ENCODE measurements around the gene PGR. TPM values are rescaled to one million over a fixed set of nuclear protein-coding genes. Genes with fewer than 3 reads are reported as not detected.

PGR gene
- total RNA-seq, 1 experiment from 2014 or later, result not detected

DNA sequence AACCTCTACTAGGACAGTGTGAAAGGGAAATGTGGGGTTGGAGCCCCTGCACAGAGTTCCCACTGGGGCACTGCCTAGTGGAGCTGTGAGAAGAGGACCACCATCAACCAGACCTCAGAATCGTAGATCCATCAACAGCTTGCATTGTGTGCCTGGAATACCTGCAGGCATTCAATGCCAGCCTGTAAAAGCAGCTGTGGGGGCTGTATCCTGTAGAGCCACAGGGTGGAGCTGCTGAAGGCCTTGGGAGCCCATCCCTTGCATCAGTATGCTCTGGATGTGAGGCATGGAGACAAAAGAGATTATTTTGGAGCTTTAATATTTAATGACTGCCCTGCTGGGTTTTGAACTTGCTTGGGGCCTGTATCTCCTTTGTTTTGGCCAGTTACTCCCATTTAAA is 46.3 kb downstream of the PGR start:
- H3K4me3 ChIP-seq (ENCODE audit: low read depth in 2 of 2, low read length in 2 of 2), result no peak overlapping the region
- BruUV-seq (replicated peaks), result no TSS peak
- in situ Hi-C loops (cut with HindIII; ENCODE audit: low pct_unique_long_range_greater_than_20kb, low sequenced_read_pairs) (no loop called here), intact Hi-C loops (cut with micrococcal nuclease; ENCODE audit: unreplicated experiment) (no loop called here)
- ChIA-PET POLR2A (no interaction called here), CTCF (no interaction called here)
- H3K9me3 ChIP-seq (ENCODE audit: control insufficient read depth, insufficient read depth, low read depth, low read length), result no peaks in the 10 kb centered on the region
- no peak overlapping the region for H3K27ac ChIP-seq (ENCODE audit: low read length)
- no peaks in the 10 kb centered on the region for H3K4me1 ChIP-seq (ENCODE audit: control insufficient read depth, insufficient read depth, low read length)
- no peak for DNase-seq (ENCODE audit: low read depth, low spot score)
- no peaks in the 10 kb centered on the region for H3K27me3 ChIP-seq (ENCODE audit: control insufficient read depth, insufficient read depth, low read length)
- no peak for ATAC-seq
- H3K36me3 ChIP-seq (ENCODE audit: control insufficient read depth, insufficient read depth, low read length), result no peaks in the 10 kb centered on the region
- TF ChIP-seq TCF7L2 (IDR thresholded peaks at IDR 0.05; ENCODE audit: low read depth, low read length) (no peak), POLR2AphosphoS5 (IDR thresholded peaks at IDR 0.05; ENCODE audit: low read depth, low read length) (no peak), SIN3A (IDR thresholded peaks at IDR 0.05; ENCODE audit: borderline replicate concordance, insufficient read depth, low read depth, low read length) (no peak)
- TF ChIP-seq, protein P1, sequence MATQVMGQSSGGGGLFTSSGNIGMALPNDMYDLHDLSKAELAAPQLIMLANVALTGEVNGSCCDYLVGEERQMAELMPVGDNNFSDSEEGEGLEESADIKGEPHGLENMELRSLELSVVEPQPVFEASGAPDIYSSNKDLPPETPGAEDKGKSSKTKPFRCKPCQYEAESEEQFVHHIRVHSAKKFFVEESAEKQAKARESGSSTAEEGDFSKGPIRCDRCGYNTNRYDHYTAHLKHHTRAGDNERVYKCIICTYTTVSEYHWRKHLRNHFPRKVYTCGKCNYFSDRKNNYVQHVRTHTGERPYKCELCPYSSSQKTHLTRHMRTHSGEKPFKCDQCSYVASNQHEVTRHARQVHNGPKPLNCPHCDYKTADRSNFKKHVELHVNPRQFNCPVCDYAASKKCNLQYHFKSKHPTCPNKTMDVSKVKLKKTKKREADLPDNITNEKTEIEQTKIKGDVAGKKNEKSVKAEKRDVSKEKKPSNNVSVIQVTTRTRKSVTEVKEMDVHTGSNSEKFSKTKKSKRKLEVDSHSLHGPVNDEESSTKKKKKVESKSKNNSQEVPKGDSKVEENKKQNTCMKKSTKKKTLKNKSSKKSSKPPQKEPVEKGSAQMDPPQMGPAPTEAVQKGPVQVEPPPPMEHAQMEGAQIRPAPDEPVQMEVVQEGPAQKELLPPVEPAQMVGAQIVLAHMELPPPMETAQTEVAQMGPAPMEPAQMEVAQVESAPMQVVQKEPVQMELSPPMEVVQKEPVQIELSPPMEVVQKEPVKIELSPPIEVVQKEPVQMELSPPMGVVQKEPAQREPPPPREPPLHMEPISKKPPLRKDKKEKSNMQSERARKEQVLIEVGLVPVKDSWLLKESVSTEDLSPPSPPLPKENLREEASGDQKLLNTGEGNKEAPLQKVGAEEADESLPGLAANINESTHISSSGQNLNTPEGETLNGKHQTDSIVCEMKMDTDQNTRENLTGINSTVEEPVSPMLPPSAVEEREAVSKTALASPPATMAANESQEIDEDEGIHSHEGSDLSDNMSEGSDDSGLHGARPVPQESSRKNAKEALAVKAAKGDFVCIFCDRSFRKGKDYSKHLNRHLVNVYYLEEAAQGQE (IDR thresholded peaks at IDR 0.05; ENCODE audit: insufficient read depth in 1 of 2, low read depth in 2 of 2, low read length in 1 of 2), result no peak
- TF ChIP-seq, protein P2, sequence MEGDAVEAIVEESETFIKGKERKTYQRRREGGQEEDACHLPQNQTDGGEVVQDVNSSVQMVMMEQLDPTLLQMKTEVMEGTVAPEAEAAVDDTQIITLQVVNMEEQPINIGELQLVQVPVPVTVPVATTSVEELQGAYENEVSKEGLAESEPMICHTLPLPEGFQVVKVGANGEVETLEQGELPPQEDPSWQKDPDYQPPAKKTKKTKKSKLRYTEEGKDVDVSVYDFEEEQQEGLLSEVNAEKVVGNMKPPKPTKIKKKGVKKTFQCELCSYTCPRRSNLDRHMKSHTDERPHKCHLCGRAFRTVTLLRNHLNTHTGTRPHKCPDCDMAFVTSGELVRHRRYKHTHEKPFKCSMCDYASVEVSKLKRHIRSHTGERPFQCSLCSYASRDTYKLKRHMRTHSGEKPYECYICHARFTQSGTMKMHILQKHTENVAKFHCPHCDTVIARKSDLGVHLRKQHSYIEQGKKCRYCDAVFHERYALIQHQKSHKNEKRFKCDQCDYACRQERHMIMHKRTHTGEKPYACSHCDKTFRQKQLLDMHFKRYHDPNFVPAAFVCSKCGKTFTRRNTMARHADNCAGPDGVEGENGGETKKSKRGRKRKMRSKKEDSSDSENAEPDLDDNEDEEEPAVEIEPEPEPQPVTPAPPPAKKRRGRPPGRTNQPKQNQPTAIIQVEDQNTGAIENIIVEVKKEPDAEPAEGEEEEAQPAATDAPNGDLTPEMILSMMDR (IDR thresholded peaks at IDR 0.05), result no peak

DNA sequence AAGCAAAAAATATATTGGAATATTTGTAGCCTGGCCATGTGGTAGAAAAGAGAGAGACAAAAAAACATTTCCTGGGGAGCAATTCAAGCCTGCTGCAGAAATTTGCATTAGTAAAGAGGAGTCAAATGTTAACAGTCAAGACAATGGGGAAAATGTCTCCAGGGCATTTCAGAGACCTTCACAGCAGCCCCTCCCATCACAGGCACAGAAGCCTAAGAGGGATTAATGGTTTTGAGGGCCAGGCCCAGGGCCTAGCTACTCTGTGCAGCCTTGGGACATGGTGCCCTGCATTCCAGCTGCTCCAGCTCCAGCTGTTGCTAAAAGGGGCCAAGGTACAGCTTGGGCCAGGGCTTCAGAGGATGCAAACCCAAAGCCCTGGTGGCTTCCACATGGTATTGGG is 46.8 kb downstream of the PGR start:
- TF ChIP-seq POLR2AphosphoS5 (IDR thresholded peaks at IDR 0.05; ENCODE audit: low read depth, low read length), result no peak
- TF ChIP-seq, protein P1 (IDR thresholded peaks at IDR 0.05; ENCODE audit: insufficient read depth in 1 of 2, low read depth in 2 of 2, low read length in 1 of 2), result no peak
- no peak for TF ChIP-seq TCF7L2 (IDR thresholded peaks at IDR 0.05; ENCODE audit: low read depth, low read length)
- no peak for TF ChIP-seq SIN3A (IDR thresholded peaks at IDR 0.05; ENCODE audit: borderline replicate concordance, insufficient read depth, low read depth, low read length)
- TF ChIP-seq, protein P2 (IDR thresholded peaks at IDR 0.05), result no peak
- H3K4me1 ChIP-seq (ENCODE audit: control insufficient read depth, insufficient read depth, low read length), result no peaks in the 10 kb centered on the region
- H3K27ac ChIP-seq (ENCODE audit: low read length), result no peak overlapping the region
- ChIA-PET CTCF (no interaction called here), POLR2A (no interaction called here)
- H3K4me3 ChIP-seq (ENCODE audit: low read depth in 2 of 2, low read length in 2 of 2), result no peak overlapping the region
- ATAC-seq, result no peak
- intact Hi-C loops (cut with micrococcal nuclease; ENCODE audit: unreplicated experiment), result no loop called here
- in situ Hi-C loops (cut with HindIII; ENCODE audit: low pct_unique_long_range_greater_than_20kb, low sequenced_read_pairs), result no loop called here
- no peak for DNase-seq (ENCODE audit: low read depth, low spot score)
- no peaks in the 10 kb centered on the region for H3K36me3 ChIP-seq (ENCODE audit: control insufficient read depth, insufficient read depth, low read length)
- no peaks in the 10 kb centered on the region for H3K9me3 ChIP-seq (ENCODE audit: control insufficient read depth, insufficient read depth, low read depth, low read length)
- no peaks in the 10 kb centered on the region for H3K27me3 ChIP-seq (ENCODE audit: control insufficient read depth, insufficient read depth, low read length)
- no TSS peak for BruUV-seq (replicated peaks)

All from Panc1 (cell line).